ENCODE data around the gene HIBCH.
"Not testable (repeated sequence)": the region's sequence is repeated elsewhere in the genome, so short reads cannot be mapped to it uniquely, and the experiment has no call there.

Gene HIBCH

GRCh38 chr2:190360965-190361364 lies 41.3 kb upstream of the HIBCH start:
- in situ Hi-C loops (cut with MboI; ENCODE audit: low sequenced_read_pairs, unreplicated experiment) = no loop called here
- no peak for TF ChIP-seq CTCF (IDR thresholded peaks at IDR 0.05; ENCODE audit: borderline replicate concordance, control extremely low read depth, extremely low read depth, insufficient read depth, missing control alignments)
- DNase-seq (ENCODE audit: low spot score) = no peak

- TF ChIP-seq CTCF (IDR thresholded peaks at IDR 0.05; ENCODE audit: borderline replicate concordance, control extremely low read depth, extremely low read depth, insufficient read depth, missing control alignments) = no peak
- in situ Hi-C loops (cut with MboI; ENCODE audit: low sequenced_read_pairs, unreplicated experiment) = no loop called here
- no peak for DNase-seq (ENCODE audit: low spot score)
These were observed 40.9 kb upstream of the HIBCH start for GRCh38 chr2:190360561-190360960.

GRCh38 chr2:190358655-190359448 lies 39.2 kb upstream of the HIBCH start:
- not testable (repeated sequence) for DNase-seq (ENCODE audit: low spot score)

GRCh38 chr2:190357600-190357999 lies 38.0 kb upstream of the HIBCH start:
- in situ Hi-C loops (cut with MboI; ENCODE audit: low sequenced_read_pairs, unreplicated experiment) = no loop called here
- no peak for DNase-seq (ENCODE audit: low spot score)
- no peak for TF ChIP-seq CTCF (IDR thresholded peaks at IDR 0.05; ENCODE audit: borderline replicate concordance, control extremely low read depth, extremely low read depth, insufficient read depth, missing control alignments)

More at GRCh38 chr2:190358655-190359448, 39.2 kb upstream of the HIBCH start:
- in situ Hi-C loops (cut with MboI; ENCODE audit: low sequenced_read_pairs, unreplicated experiment) = not testable (repeated sequence)

GRCh38 chr2:190355968-190356644 lies 36.5 kb upstream of the HIBCH start:
- in situ Hi-C loops (cut with MboI; ENCODE audit: low sequenced_read_pairs, unreplicated experiment) = no loop called here
- TF ChIP-seq CTCF (IDR thresholded peaks at IDR 0.05; ENCODE audit: borderline replicate concordance, control extremely low read depth, extremely low read depth, insufficient read depth, missing control alignments) = no peak
- DNase-seq (ENCODE audit: low spot score) = no peak

- TF ChIP-seq CTCF (IDR thresholded peaks at IDR 0.05; ENCODE audit: borderline replicate concordance, control extremely low read depth, extremely low read depth, insufficient read depth, missing control alignments) = no peak
- in situ Hi-C loops (cut with MboI; ENCODE audit: low sequenced_read_pairs, unreplicated experiment) = no loop called here
- DNase-seq (ENCODE audit: low spot score) = no peak
These were observed 34.5 kb upstream of the HIBCH start for GRCh38 chr2:190354003-190354690.

GRCh38 chr2:190353537-190353899 lies 33.9 kb upstream of the HIBCH start:
- in situ Hi-C loops (cut with MboI; ENCODE audit: low sequenced_read_pairs, unreplicated experiment) = no loop called here
- no peak for TF ChIP-seq CTCF (IDR thresholded peaks at IDR 0.05; ENCODE audit: borderline replicate concordance, control extremely low read depth, extremely low read depth, insufficient read depth, missing control alignments)
- DNase-seq (ENCODE audit: low spot score) = no peak

Data from GM13976 (cell line).